GM12892 (cell line): ENCODE results near the gene MID1.

ENCODE experiments used
- POLR2A ChIP-seq: IDR thresholded peaks from 2 replicates; pipeline ENCODE4 v1.6.1; 2011; ENCODE audit warnings: low read depth, low read length, control low read depth
- POLR2AphosphoS5 ChIP-seq: IDR thresholded peaks from 2 replicates; pipeline ENCODE4 v1.6.1; 2011; ENCODE audit warnings: low read depth, low read length, control low read depth
- TAF1 ChIP-seq: IDR thresholded peaks from 2 replicates; pipeline ENCODE4 v1.6.1; 2011; ENCODE audit warnings: low read depth, mild to moderate bottlenecking, control low read depth, low read length, borderline replicate concordance

DNA sequence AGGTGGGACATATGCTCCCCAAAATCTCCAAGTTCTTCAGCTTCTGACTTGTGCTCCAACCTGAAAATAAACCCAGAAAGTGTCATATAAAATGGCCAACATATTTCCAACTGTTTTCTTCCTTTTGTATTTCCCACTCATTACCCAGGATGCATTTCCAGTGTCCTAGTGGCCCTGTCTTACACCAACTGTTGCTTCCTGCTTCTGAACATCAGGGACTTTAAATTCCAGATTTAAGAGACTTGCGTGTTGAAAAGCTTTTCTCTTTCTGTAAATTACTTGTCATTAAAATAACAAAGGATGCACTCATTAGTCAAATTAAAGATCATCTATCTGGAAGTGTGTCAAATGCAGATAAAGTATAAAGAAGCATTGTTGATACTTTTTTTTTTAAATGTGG is 19.9 kb downstream of the MID1 start:
- TF ChIP-seq POLR2A, result no peak
- no peak for TF ChIP-seq POLR2AphosphoS5
- no peak for TF ChIP-seq TAF1
